ENCODE measurements around the gene ESRRG. TPM values are rescaled to one million over a fixed set of nuclear protein-coding genes. Genes with fewer than 3 reads are reported as not detected.

The ESRRG gene
- total RNA-seq, 1 donor from 2014 or later: 9.6 TPM

DNA sequence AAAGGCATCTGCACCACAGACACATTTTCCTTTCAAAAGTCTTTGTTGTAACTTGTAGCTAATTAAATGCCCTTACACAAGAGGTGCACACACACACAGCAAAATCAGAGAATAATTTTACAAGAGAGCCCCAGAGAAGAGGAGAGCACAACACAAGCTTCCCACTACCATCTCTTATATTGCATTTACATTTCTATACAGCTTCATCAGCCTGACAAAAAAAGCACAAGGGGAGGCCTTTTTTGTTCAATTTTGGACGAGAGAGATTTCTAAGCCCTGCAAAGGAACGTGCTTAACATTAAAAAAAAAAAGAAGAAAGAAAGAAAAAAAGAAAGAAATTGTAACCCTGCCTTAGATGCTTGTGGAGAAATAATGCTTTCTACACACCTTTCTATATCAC lies 17.1 kb upstream of the ESRRG start:
- H3K27ac Mint-ChIP-seq: no peak overlapping the region
- no peak overlapping the region for H3K4me3 Mint-ChIP-seq (ENCODE audit: low read depth)
- TF ChIP-seq, protein P1, sequence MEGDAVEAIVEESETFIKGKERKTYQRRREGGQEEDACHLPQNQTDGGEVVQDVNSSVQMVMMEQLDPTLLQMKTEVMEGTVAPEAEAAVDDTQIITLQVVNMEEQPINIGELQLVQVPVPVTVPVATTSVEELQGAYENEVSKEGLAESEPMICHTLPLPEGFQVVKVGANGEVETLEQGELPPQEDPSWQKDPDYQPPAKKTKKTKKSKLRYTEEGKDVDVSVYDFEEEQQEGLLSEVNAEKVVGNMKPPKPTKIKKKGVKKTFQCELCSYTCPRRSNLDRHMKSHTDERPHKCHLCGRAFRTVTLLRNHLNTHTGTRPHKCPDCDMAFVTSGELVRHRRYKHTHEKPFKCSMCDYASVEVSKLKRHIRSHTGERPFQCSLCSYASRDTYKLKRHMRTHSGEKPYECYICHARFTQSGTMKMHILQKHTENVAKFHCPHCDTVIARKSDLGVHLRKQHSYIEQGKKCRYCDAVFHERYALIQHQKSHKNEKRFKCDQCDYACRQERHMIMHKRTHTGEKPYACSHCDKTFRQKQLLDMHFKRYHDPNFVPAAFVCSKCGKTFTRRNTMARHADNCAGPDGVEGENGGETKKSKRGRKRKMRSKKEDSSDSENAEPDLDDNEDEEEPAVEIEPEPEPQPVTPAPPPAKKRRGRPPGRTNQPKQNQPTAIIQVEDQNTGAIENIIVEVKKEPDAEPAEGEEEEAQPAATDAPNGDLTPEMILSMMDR (IDR thresholded peaks at IDR 0.05; ENCODE audit: unreplicated experiment): no peak
- no peaks in the 10 kb centered on the region for H3K9me3 Mint-ChIP-seq (ENCODE audit: low read depth)
- no peaks in the 10 kb centered on the region for H3K36me3 Mint-ChIP-seq (ENCODE audit: insufficient read depth)
- H3K4me1 Mint-ChIP-seq (ENCODE audit: low read depth): peaks cover 12% of the 10 kb centered on the region
- H3K27me3 Mint-ChIP-seq: no peaks in the 10 kb centered on the region
- no peak for DNase-seq (ENCODE audit: low spot score, unreplicated experiment)

DNA sequence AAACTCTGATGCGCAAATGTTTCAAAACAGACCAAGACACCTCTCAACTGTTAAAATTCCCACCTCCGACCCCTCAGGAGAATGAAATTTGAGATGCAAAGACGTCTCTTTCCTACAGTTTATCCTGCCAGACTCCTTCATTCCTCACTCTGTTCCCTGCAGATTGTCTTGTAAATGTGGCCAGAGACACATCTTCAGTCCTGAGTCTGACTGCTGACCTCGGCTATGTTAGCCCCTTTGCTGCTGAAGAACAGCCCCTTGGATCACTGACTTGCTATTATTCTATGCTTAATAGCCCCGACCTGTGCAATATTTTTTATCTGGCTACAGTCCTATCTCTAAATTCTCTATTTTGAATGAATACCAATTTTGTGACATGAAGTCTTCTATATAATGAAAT lies 16.6 kb upstream of the ESRRG start:
- H3K27ac Mint-ChIP-seq: peak overlapping the region; percentile 54
- no peak overlapping the region for H3K4me3 Mint-ChIP-seq (ENCODE audit: low read depth)
- peaks cover 10% of the 10 kb centered on the region for H3K4me1 Mint-ChIP-seq (ENCODE audit: low read depth)
- H3K36me3 Mint-ChIP-seq (ENCODE audit: insufficient read depth): no peaks in the 10 kb centered on the region
- TF ChIP-seq, protein P1 (IDR thresholded peaks at IDR 0.05; ENCODE audit: unreplicated experiment): no peak
- no peaks in the 10 kb centered on the region for H3K9me3 Mint-ChIP-seq (ENCODE audit: low read depth)
- no peaks in the 10 kb centered on the region for H3K27me3 Mint-ChIP-seq
- no peak for DNase-seq (ENCODE audit: low spot score, unreplicated experiment)

DNA sequence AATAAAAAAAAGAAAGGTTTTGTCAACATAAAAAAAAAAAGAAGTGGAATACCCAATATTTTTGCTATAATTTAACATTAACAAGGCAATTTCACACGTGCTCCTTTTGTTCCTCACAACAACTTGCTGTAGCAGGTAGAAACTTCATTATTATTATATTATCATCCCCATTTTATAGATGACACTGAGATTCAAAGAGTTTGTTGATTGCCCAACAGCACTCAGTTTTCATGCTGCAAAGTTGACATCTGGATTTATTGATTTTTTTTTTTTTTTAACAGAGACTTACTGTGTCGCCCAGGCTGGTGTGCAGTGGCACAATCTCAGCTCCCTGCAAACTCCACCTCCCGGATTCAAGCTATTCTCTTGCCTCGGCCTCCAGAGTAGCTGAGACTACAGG lies 8.9 kb upstream of the ESRRG start:
- Mint-ChIP-seq H3K36me3 (ENCODE audit: insufficient read depth) (no peaks in the 10 kb centered on the region), H3K4me1 (ENCODE audit: low read depth) (peaks cover 6% of the 10 kb centered on the region), H3K4me3 (ENCODE audit: low read depth) (no peak overlapping the region), H3K27ac (no peak overlapping the region), H3K9me3 (ENCODE audit: low read depth) (no peaks in the 10 kb centered on the region), H3K27me3 (peaks cover 5% of the 10 kb centered on the region)
- TF ChIP-seq, protein P1 (IDR thresholded peaks at IDR 0.05; ENCODE audit: unreplicated experiment): no peak
- no peak for DNase-seq (ENCODE audit: low spot score, unreplicated experiment)

DNA sequence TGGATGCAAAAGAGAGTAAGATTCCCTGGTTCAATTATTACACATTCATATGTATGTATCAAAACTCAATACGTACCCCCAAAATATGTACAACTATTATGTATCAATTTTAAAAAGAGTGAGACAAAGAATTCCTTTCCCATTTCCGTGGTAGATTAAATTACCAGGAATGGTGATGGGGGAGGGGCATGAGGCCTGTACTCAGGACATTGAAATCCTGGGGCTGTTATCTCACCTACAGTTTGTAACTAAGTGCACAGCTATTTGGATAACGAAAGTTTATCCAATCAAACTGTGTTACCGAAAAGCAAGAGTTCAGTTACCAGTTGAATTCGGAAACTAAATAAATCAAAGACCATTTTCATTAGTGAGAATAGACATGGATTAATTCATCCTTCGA lies 8.3 kb upstream of the ESRRG start:
- Mint-ChIP-seq H3K27me3 (peaks cover 8% of the 10 kb centered on the region), H3K4me3 (ENCODE audit: low read depth) (no peak overlapping the region), H3K36me3 (ENCODE audit: insufficient read depth) (no peaks in the 10 kb centered on the region), H3K4me1 (ENCODE audit: low read depth) (peaks cover 6% of the 10 kb centered on the region), H3K9me3 (ENCODE audit: low read depth) (no peaks in the 10 kb centered on the region), H3K27ac (no peak overlapping the region)
- DNase-seq (ENCODE audit: low spot score, unreplicated experiment): no peak
- TF ChIP-seq, protein P1 (IDR thresholded peaks at IDR 0.05; ENCODE audit: unreplicated experiment): no peak

DNA sequence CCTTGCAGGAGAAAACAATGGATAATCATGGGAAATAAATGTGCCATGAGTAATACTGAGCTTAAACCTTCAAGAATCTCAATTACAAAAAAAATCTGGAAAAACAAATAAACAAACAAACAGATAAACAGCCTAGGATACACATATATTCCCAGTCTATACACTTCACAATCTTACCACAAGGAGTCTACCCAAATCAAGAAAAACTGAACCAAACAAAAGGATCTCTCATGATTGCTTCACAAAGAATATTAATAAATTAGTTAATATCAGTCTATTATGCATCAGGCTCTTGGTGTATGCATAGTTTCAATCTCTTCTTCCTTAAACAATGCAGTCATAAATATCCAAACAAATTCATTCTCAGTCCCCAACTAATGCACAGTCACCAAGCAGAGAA lies 3.2 kb upstream of the ESRRG start:
- no peak overlapping the region for H3K4me3 Mint-ChIP-seq (ENCODE audit: low read depth)
- H3K27ac Mint-ChIP-seq: no peak overlapping the region
- TF ChIP-seq, protein P1 (IDR thresholded peaks at IDR 0.05; ENCODE audit: unreplicated experiment): peak; percentile 17
- H3K4me1 Mint-ChIP-seq (ENCODE audit: low read depth): peaks cover 22% of the 10 kb centered on the region
- peaks cover 16% of the 10 kb centered on the region for H3K27me3 Mint-ChIP-seq
- H3K9me3 Mint-ChIP-seq (ENCODE audit: low read depth): no peaks in the 10 kb centered on the region
- no peaks in the 10 kb centered on the region for H3K36me3 Mint-ChIP-seq (ENCODE audit: insufficient read depth)
- DNase-seq (ENCODE audit: low spot score, unreplicated experiment): no peak
